ENCODE results near the gene UBE3B. TPM values are rescaled to one million over a fixed set of nuclear protein-coding genes. Genes with fewer than 3 reads are reported as not detected.
"Not testable (repeated sequence)": the region's sequence is repeated elsewhere in the genome, so short reads cannot be mapped to it uniquely, and the experiment has no call there.

Gene UBE3B
- total RNA-seq, 4 donors from 2014 or later: 45.2 to 63.6 (median 62.8) TPM

DNA sequence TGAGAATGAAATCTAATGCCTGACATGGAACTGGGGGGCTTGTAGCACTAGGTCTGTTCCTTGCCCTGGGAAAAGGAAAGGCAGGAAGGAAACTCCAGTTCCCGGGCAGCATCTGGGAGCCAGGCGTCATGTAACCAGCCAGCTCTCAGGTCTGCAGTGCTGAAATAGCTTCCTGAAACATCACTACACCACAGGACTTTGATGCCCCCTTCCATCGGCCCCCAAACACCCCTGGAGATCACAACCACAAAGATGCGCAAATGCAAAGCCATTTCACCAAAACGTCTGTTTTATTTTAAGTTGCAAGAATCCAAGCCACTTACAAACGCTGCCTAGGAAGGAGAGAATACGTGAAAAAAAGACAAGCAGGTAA lies 41.3 kb upstream of the UBE3B start:
- Histone ChIP-seq H3K27ac (no peak overlapping the region), H3K36me3 (no peaks in the 10 kb centered on the region), H3K27me3 (no peaks in the 10 kb centered on the region), H3K4me1 (peaks cover 0 to 15% (median 2%) of the 10 kb centered on the region in 3 donors), H3K4me3 (no peak overlapping the region), H3K9me3 (no peaks in the 10 kb centered on the region)
- WGBS, 2 donors (ENCODE audit: low coverage in 1 of 2): 44 to 74% methylated on average over 3 to 5 of the region's 7 CpGs
- no peak for ATAC-seq
- TF ChIP-seq EP300 (IDR thresholded peaks at IDR 0.05): no peak
- TF ChIP-seq, protein P1, sequence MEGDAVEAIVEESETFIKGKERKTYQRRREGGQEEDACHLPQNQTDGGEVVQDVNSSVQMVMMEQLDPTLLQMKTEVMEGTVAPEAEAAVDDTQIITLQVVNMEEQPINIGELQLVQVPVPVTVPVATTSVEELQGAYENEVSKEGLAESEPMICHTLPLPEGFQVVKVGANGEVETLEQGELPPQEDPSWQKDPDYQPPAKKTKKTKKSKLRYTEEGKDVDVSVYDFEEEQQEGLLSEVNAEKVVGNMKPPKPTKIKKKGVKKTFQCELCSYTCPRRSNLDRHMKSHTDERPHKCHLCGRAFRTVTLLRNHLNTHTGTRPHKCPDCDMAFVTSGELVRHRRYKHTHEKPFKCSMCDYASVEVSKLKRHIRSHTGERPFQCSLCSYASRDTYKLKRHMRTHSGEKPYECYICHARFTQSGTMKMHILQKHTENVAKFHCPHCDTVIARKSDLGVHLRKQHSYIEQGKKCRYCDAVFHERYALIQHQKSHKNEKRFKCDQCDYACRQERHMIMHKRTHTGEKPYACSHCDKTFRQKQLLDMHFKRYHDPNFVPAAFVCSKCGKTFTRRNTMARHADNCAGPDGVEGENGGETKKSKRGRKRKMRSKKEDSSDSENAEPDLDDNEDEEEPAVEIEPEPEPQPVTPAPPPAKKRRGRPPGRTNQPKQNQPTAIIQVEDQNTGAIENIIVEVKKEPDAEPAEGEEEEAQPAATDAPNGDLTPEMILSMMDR (IDR thresholded peaks at IDR 0.05): no peak
- TF ChIP-seq POLR2A (IDR thresholded peaks at IDR 0.05): no peak
- no peak for TF ChIP-seq POLR2AphosphoS5 (IDR thresholded peaks at IDR 0.05)

DNA sequence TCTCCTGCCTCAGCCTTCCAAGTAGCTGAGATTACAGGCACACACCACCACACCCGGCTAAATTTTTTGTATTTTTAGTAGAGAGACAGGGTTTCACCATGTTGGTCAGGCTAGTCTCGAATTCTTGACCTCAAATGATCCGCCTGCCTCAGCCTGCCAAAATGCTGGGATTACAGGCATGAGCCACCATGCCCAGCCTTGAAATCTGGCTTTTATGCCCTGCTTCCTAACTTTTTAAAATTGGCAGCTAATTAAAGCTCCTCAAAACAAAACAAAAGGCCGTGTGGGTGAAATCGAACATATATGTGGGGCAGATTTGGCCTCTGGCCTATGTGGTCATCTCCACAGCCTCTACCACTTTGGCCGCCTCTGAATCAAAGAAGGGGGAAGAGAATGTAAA lies 38.3 kb upstream of the UBE3B start:
- 81 to 91% methylated on average over 3 to 6 of the region's 6 CpGs for WGBS, 2 donors (ENCODE audit: low coverage in 1 of 2)
- TF ChIP-seq POLR2AphosphoS5 (IDR thresholded peaks at IDR 0.05): no peak
- Histone ChIP-seq H3K4me3 (no peak overlapping the region), H3K36me3 (peaks cover 0 to 10% of the 10 kb centered on the region in 2 donors), H3K9me3 (no peaks in the 10 kb centered on the region), H3K4me1 (no peaks in the 10 kb centered on the region), H3K27me3 (no peaks in the 10 kb centered on the region), H3K27ac (no peak overlapping the region)
- no peak for ATAC-seq

DNA sequence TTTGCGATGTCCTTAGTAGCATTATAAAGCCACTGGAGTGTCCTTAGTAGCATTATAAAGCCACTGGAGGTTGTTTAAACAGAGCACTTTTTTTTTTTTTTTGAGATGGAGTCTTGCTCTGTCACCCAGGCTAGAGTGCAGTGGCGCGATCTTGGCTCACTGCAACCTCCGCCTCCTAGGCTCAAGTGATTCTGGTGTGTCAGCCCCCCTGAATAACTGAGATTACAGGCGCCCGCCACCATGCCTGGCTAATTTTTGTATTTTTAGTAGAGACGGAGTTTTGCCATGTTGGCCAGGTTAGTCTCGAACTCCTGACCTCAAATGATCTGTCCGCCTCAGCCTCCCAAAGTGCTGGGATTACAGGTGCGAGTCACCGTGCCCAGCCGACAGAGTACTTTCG lies 37.5 kb upstream of the UBE3B start:
- H3K4me3 ChIP-seq, H3K27ac ChIP-seq: not testable (repeated sequence)

GRCh38 chr12:109440851-109441490 lies 36.5 kb upstream of the UBE3B start:
- H3K9me3 ChIP-seq: no peaks in the 10 kb centered on the region
- H3K4me1 ChIP-seq: no peaks in the 10 kb centered on the region
- H3K27ac ChIP-seq: no peak overlapping the region
- peaks cover 0 to 24% of the 10 kb centered on the region in 2 donors for H3K36me3 ChIP-seq
- TF ChIP-seq POLR2AphosphoS5 (IDR thresholded peaks at IDR 0.05) (no peak), EP300 (IDR thresholded peaks at IDR 0.05) (no peak), POLR2A (IDR thresholded peaks at IDR 0.05) (no peak)
- TF ChIP-seq, protein P1 (IDR thresholded peaks at IDR 0.05): no peak
- H3K4me3 ChIP-seq: no peak overlapping the region
- H3K27me3 ChIP-seq: no peaks in the 10 kb centered on the region
- ATAC-seq: no peak
- WGBS, 2 donors (ENCODE audit: low coverage in 1 of 2): 61 to 62% methylated on average over 3 to 5 of the region's 9 CpGs

More for the DNA sequence above, 37.5 kb upstream of the UBE3B start:
- H3K4me1 ChIP-seq, H3K27me3 ChIP-seq, ATAC-seq, H3K9me3 ChIP-seq: not testable (repeated sequence)
- H3K36me3 ChIP-seq: peaks cover 0 to 17% of the 10 kb centered on the region in 2 donors
- WGBS, 2 donors (ENCODE audit: low coverage in 1 of 2): 95 to 96% methylated on average over 6 to 13 of the region's 13 CpGs

GRCh38 chr12:109443794-109444193 lies 33.6 kb upstream of the UBE3B start:
- H3K4me1 ChIP-seq: no peaks in the 10 kb centered on the region
- H3K36me3 ChIP-seq: peaks cover 0 to 51% of the 10 kb centered on the region in 2 donors
- H3K4me3 ChIP-seq: no peak overlapping the region
- TF ChIP-seq EP300 (IDR thresholded peaks at IDR 0.05): no peak
- TF ChIP-seq POLR2A (IDR thresholded peaks at IDR 0.05): no peak
- no peak for TF ChIP-seq POLR2AphosphoS5 (IDR thresholded peaks at IDR 0.05)
- TF ChIP-seq, protein P1 (IDR thresholded peaks at IDR 0.05): no peak
- no peaks in the 10 kb centered on the region for H3K27me3 ChIP-seq
- no peak overlapping the region for H3K27ac ChIP-seq
- ATAC-seq: peak; percentile 35
- no peaks in the 10 kb centered on the region for H3K9me3 ChIP-seq
- 69 to 88% methylated on average over 2 to 3 of the region's 5 CpGs for WGBS, 2 donors (ENCODE audit: low coverage in 1 of 2)

DNA sequence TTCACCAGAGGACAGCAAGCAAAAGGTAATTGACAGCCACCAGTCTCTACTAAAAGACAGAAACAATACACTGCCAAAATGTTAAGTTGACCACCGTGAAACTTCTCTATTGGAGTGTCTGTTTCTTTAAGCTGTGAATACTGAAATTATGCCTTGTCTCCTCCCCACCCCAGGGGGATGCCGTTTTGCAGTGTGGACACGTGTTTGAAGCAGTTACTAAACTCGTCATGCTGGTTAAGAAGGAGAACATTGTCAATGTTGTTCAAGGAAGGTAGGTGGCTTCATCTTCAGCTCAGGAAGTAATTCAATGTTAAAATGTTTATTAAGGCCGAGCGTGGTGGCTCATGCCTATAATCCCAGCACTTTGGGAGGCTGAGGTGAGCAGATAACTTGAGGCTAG lies 33.2 kb upstream of the UBE3B start:
- Histone ChIP-seq H3K36me3 (peaks cover 0 to 51% of the 10 kb centered on the region in 2 donors), H3K4me1 (peaks cover 0 to 4% (median 0%) of the 10 kb centered on the region in 3 donors), H3K9me3 (no peaks in the 10 kb centered on the region), H3K27me3 (no peaks in the 10 kb centered on the region), H3K4me3 (no peak overlapping the region), H3K27ac (no peak overlapping the region)
- peak; percentile 22 for ATAC-seq
- TF ChIP-seq POLR2A (IDR thresholded peaks at IDR 0.05) (no peak), EP300 (IDR thresholded peaks at IDR 0.05) (no peak), POLR2AphosphoS5 (IDR thresholded peaks at IDR 0.05) (no peak)
- TF ChIP-seq, protein P1 (IDR thresholded peaks at IDR 0.05): no peak
- 43 to 66% methylated on average over 6 of the region's 6 CpGs for WGBS, 2 donors (ENCODE audit: low coverage in 1 of 2)
